Measurements from ENCODE around the gene VGLL4.

The VGLL4 gene

GRCh38 chr3:11583638-11584046 is 60.1 kb downstream of the VGLL4 start:
- Histone ChIP-seq H3K9ac (ENCODE audit: low read length) (no peak overlapping the region), H4K8ac (ENCODE audit: low read depth, low read length) (no peak overlapping the region), H3K79me2 (ENCODE audit: control insufficient read depth, insufficient read depth, low read length) (peaks cover 51% of the 10 kb centered on the region), H3K23ac (ENCODE audit: low read length) (no peak overlapping the region), H4K5ac (ENCODE audit: low read length) (no peak overlapping the region), H2BK15ac (replicated peaks; ENCODE audit: low read depth) (no peak overlapping the region), H2BK120ac (ENCODE audit: low read depth, low read length) (no peak overlapping the region), H2AK5ac (ENCODE audit: low read length) (no peak overlapping the region), H3K36me3 (ENCODE audit: control insufficient read depth, insufficient read depth, low read length) (no peaks in the 10 kb centered on the region), H3K4me3 (ENCODE audit: low read length) (no peak overlapping the region), H3K4ac (ENCODE audit: low read depth, low read length) (no peak overlapping the region), H3K79me1 (ENCODE audit: low read length) (peaks cover 31% of the 10 kb centered on the region), H3K18ac (ENCODE audit: low read length) (no peak overlapping the region), H3K27ac (ENCODE audit: low read depth, low read length) (no peak overlapping the region), H3K27me3 (ENCODE audit: insufficient read depth, low read length, poor library complexity) (no peaks in the 10 kb centered on the region), H3K4me1 (ENCODE audit: control insufficient read depth, low read depth, low read length) (peaks cover 3% of the 10 kb centered on the region), H3K4me2 (ENCODE audit: low read length) (no peak overlapping the region), H2BK5ac (ENCODE audit: low read length) (no peak overlapping the region), H3K56ac (ENCODE audit: low read length) (no peak overlapping the region)
- no peak for DNase-seq
- 100% methylated on average over 1 of the region's 10 CpGs for WGBS (ENCODE audit: extremely low coverage, insufficient coverage, low lambda C conversion rate)

GRCh38 chr3:11583235-11583634 is 60.5 kb downstream of the VGLL4 start:
- no peak for DNase-seq
- Histone ChIP-seq H3K27ac (ENCODE audit: low read depth, low read length) (no peak overlapping the region), H3K4ac (ENCODE audit: low read depth, low read length) (no peak overlapping the region), H3K79me2 (ENCODE audit: control insufficient read depth, insufficient read depth, low read length) (peaks cover 48% of the 10 kb centered on the region), H3K9ac (ENCODE audit: low read length) (no peak overlapping the region), H3K4me1 (ENCODE audit: control insufficient read depth, low read depth, low read length) (peaks cover 3% of the 10 kb centered on the region), H2BK15ac (replicated peaks; ENCODE audit: low read depth) (no peak overlapping the region), H3K27me3 (ENCODE audit: insufficient read depth, low read length, poor library complexity) (no peaks in the 10 kb centered on the region), H2BK120ac (ENCODE audit: low read depth, low read length) (no peak overlapping the region), H3K56ac (ENCODE audit: low read length) (no peak overlapping the region), H3K79me1 (ENCODE audit: low read length) (peaks cover 27% of the 10 kb centered on the region), H4K5ac (ENCODE audit: low read length) (no peak overlapping the region), H3K4me3 (ENCODE audit: low read length) (no peak overlapping the region), H3K23ac (ENCODE audit: low read length) (no peak overlapping the region), H3K36me3 (ENCODE audit: control insufficient read depth, insufficient read depth, low read length) (no peaks in the 10 kb centered on the region), H3K4me2 (ENCODE audit: low read length) (no peak overlapping the region), H2AK5ac (ENCODE audit: low read length) (no peak overlapping the region), H3K18ac (ENCODE audit: low read length) (no peak overlapping the region), H2BK5ac (ENCODE audit: low read length) (no peak overlapping the region), H4K8ac (ENCODE audit: low read depth, low read length) (no peak overlapping the region)

DNA sequence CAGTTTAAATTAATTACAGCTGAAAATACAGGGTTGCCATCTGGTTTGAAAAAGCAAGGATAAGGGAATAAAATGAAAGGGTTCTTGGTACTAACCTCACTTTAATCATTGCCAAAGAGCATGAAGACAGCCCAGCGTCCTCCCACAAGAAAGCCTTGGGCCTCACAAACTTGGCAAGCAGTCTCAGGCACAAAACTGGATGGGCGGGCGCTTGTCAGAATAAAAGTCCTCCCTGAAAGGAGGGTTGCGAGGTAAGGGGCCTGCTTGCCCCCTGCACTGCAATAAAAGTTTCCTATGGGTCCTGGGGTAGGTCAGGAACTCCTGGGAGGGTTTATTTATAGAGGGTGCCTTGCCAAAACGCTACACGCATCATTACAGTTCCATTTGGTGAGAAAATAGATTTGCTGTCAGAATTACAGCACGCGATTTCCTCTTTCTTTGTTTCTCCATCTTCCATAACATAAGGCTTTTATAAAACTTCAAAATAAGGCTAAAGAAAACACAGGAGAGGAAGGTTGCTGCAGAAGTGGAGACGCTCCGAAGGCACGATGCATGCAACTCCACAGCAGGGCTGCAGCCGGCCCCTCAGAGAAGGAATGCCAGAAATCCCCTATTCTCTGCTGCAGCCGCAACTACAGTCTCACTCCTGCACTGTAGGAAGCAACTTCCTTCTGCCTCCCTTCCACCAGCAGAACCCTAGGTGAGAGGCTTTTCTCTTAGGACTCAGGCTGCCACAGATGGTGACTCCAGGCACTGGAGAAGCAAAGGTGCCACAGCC is 61.3 kb downstream of the VGLL4 start:
- peak; percentile 79 for DNase-seq

GRCh38 chr3:11581237-11582190 is 62.2 kb downstream of the VGLL4 start:
- no peak overlapping the region for H3K23ac ChIP-seq (ENCODE audit: low read length)
- H3K18ac ChIP-seq (ENCODE audit: low read length), result peak overlapping the region; percentile 5
- H3K4me3 ChIP-seq (ENCODE audit: low read length), result no peak overlapping the region
- no peaks in the 10 kb centered on the region for H3K27me3 ChIP-seq (ENCODE audit: insufficient read depth, low read length, poor library complexity)
- peak overlapping the region; percentile 66 for H2BK5ac ChIP-seq (ENCODE audit: low read length)
- no peak overlapping the region for H3K4ac ChIP-seq (ENCODE audit: low read depth, low read length)
- no peak overlapping the region for H2BK15ac ChIP-seq (replicated peaks; ENCODE audit: low read depth)
- peaks cover 48% of the 10 kb centered on the region for H3K79me2 ChIP-seq (ENCODE audit: control insufficient read depth, insufficient read depth, low read length)
- peak overlapping the region; percentile 17 for H4K5ac ChIP-seq (ENCODE audit: low read length)
- peak overlapping the region; percentile 9 for H3K27ac ChIP-seq (ENCODE audit: low read depth, low read length)
- H2BK120ac ChIP-seq (ENCODE audit: low read depth, low read length), result no peak overlapping the region
- no peak overlapping the region for H4K8ac ChIP-seq (ENCODE audit: low read depth, low read length)
- H3K79me1 ChIP-seq (ENCODE audit: low read length), result peaks cover 30% of the 10 kb centered on the region
- peak; percentile 36 for DNase-seq
- no peaks in the 10 kb centered on the region for H3K36me3 ChIP-seq (ENCODE audit: control insufficient read depth, insufficient read depth, low read length)
- H3K56ac ChIP-seq (ENCODE audit: low read length), result peak overlapping the region; percentile 75
- WGBS (ENCODE audit: extremely low coverage, insufficient coverage, low lambda C conversion rate), result no CpG with 5 or more reads among the region's 16 CpGs
- no peak overlapping the region for H2AK5ac ChIP-seq (ENCODE audit: low read length)
- H3K4me1 ChIP-seq (ENCODE audit: control insufficient read depth, low read depth, low read length), result peaks cover 3% of the 10 kb centered on the region
- H3K9ac ChIP-seq (ENCODE audit: low read length), result peak overlapping the region; percentile 38
- peak overlapping the region; percentile 15 for H3K4me2 ChIP-seq (ENCODE audit: low read length)

More for the DNA sequence above, 61.3 kb downstream of the VGLL4 start:
- H3K27ac ChIP-seq (ENCODE audit: low read depth, low read length), result peak overlapping the region; percentile 19
- H2AK5ac ChIP-seq (ENCODE audit: low read length), result no peak overlapping the region
- peak overlapping the region; percentile 75 for H3K56ac ChIP-seq (ENCODE audit: low read length)
- H3K23ac ChIP-seq (ENCODE audit: low read length), result no peak overlapping the region
- H3K4ac ChIP-seq (ENCODE audit: low read depth, low read length), result no peak overlapping the region
- H3K79me1 ChIP-seq (ENCODE audit: low read length), result peaks cover 28% of the 10 kb centered on the region
- H4K8ac ChIP-seq (ENCODE audit: low read depth, low read length), result no peak overlapping the region
- peaks cover 3% of the 10 kb centered on the region for H3K4me1 ChIP-seq (ENCODE audit: control insufficient read depth, low read depth, low read length)
- H4K5ac ChIP-seq (ENCODE audit: low read length), result no peak overlapping the region
- WGBS (ENCODE audit: extremely low coverage, insufficient coverage, low lambda C conversion rate), result no CpG with 5 or more reads among the region's 13 CpGs
- no peaks in the 10 kb centered on the region for H3K36me3 ChIP-seq (ENCODE audit: control insufficient read depth, insufficient read depth, low read length)
- no peak overlapping the region for H3K4me3 ChIP-seq (ENCODE audit: low read length)
- no peak overlapping the region for H2BK15ac ChIP-seq (replicated peaks; ENCODE audit: low read depth)
- H3K9ac ChIP-seq (ENCODE audit: low read length), result peak overlapping the region; percentile 38
- H2BK5ac ChIP-seq (ENCODE audit: low read length), result peak overlapping the region; percentile 66
- H3K4me2 ChIP-seq (ENCODE audit: low read length), result peak overlapping the region; percentile 28
- H3K27me3 ChIP-seq (ENCODE audit: insufficient read depth, low read length, poor library complexity), result no peaks in the 10 kb centered on the region
- H3K79me2 ChIP-seq (ENCODE audit: control insufficient read depth, insufficient read depth, low read length), result peaks cover 47% of the 10 kb centered on the region
- H3K18ac ChIP-seq (ENCODE audit: low read length), result peak overlapping the region; percentile 5
- no peak overlapping the region for H2BK120ac ChIP-seq (ENCODE audit: low read depth, low read length)

GRCh38 chr3:11580645-11581044 is 63.1 kb downstream of the VGLL4 start:
- Histone ChIP-seq H4K5ac (ENCODE audit: low read length) (no peak overlapping the region), H3K79me2 (ENCODE audit: control insufficient read depth, insufficient read depth, low read length) (peaks cover 49% of the 10 kb centered on the region), H3K79me1 (ENCODE audit: low read length) (peaks cover 34% of the 10 kb centered on the region), H3K4me2 (ENCODE audit: low read length) (no peak overlapping the region), H3K27ac (ENCODE audit: low read depth, low read length) (no peak overlapping the region), H2BK120ac (ENCODE audit: low read depth, low read length) (no peak overlapping the region), H3K4ac (ENCODE audit: low read depth, low read length) (no peak overlapping the region), H3K18ac (ENCODE audit: low read length) (no peak overlapping the region), H2AK5ac (ENCODE audit: low read length) (no peak overlapping the region), H3K9ac (ENCODE audit: low read length) (no peak overlapping the region), H3K23ac (ENCODE audit: low read length) (no peak overlapping the region), H4K8ac (ENCODE audit: low read depth, low read length) (no peak overlapping the region), H3K56ac (ENCODE audit: low read length) (no peak overlapping the region), H2BK5ac (ENCODE audit: low read length) (no peak overlapping the region), H3K4me1 (ENCODE audit: control insufficient read depth, low read depth, low read length) (peaks cover 3% of the 10 kb centered on the region), H3K4me3 (ENCODE audit: low read length) (no peak overlapping the region), H3K36me3 (ENCODE audit: control insufficient read depth, insufficient read depth, low read length) (no peaks in the 10 kb centered on the region), H3K27me3 (ENCODE audit: insufficient read depth, low read length, poor library complexity) (no peaks in the 10 kb centered on the region), H2BK15ac (replicated peaks; ENCODE audit: low read depth) (no peak overlapping the region)
- DNase-seq, result no peak
- WGBS (ENCODE audit: extremely low coverage, insufficient coverage, low lambda C conversion rate), result no CpG with 5 or more reads among the region's 2 CpGs

Measured in mesendoderm (in vitro differentiated cells).